DMS79 treated with DMSO at 0.1 percent for 48 hours (cell line): Measurements from ENCODE around the gene NHS.
A peak's percentile ranks its signal among the peaks of the same experiment; 100 is the strongest.

Source experiments
- DNase-seq: peaks from one replicate; lab custom pipeline; 2025; lab: John Stamatoyannopoulos, UW

The NHS gene

DNA sequence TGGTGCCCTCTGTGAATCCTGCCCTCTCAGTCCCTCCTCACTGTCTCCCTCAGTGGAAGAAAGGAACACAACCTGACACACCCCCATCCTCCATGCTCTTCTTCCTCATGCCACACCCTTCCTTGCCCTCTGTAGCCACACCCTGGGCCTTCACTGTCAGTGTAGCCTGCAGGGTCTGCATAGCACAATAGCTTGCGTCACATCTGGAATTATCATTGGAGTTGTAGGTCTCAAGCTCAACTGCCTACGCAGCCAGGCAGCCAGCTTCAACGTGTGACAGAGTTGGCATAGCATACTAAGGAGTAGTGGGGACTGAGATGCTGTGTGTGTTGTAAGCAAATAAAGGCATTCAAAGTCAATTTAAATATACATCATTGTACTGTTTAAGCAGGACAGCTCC, 248.8 kb downstream of the NHS start:
- no peak for DNase-seq

- DNase-seq = no peak
Measured at GRCh38 chrX:17627026-17627425, 252.0 kb downstream of the NHS start.

- no peak for DNase-seq
Measured at GRCh38 chrX:17628976-17629375, 254.0 kb downstream of the NHS start.

GRCh38 chrX:17629519-17629918, 254.5 kb downstream of the NHS start:
- DNase-seq = no peak

- DNase-seq = no peak
Measured at GRCh38 chrX:17631647-17632046, 256.6 kb downstream of the NHS start.

DNA sequence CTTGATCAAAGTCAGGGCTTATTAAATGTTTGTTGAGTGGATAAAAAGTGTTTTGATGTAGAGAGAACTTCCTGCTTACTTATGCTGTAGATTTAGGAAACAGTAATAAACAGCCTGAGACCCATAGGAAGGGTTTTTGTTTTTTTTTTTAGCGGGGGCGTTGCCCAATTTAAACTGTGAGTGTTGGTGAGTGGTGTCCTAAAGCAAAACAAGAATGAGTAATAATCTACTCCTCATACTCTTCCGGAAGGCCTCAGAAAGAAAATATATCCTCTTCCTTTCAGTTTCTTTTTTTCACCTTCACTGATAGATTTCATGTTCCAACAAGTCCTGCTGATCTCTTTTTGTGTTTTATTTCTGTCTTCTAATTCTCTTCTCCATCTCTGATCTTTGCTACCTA, 257.9 kb downstream of the NHS start:
- DNase-seq = no peak

DNA sequence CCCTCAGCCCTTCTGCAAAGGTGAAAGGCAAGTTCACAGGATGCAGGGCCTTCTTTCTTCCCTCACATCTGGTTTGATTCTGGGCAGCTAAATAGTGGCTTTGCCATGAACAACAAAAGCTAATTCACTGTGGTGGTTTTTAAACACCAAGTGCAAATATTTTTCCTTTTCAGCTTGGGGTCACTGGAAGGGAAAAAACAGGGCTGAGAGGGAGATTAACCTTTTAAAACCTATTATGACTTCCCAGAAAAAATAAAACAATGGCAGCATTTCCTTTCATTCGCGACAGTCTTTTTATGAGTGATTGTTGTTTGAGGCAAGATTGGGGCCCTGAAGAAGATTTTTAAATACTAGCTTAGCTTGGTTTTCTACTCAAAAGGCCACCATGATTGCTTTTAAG, 258.5 kb downstream of the NHS start:
- DNase-seq = no peak

DNA sequence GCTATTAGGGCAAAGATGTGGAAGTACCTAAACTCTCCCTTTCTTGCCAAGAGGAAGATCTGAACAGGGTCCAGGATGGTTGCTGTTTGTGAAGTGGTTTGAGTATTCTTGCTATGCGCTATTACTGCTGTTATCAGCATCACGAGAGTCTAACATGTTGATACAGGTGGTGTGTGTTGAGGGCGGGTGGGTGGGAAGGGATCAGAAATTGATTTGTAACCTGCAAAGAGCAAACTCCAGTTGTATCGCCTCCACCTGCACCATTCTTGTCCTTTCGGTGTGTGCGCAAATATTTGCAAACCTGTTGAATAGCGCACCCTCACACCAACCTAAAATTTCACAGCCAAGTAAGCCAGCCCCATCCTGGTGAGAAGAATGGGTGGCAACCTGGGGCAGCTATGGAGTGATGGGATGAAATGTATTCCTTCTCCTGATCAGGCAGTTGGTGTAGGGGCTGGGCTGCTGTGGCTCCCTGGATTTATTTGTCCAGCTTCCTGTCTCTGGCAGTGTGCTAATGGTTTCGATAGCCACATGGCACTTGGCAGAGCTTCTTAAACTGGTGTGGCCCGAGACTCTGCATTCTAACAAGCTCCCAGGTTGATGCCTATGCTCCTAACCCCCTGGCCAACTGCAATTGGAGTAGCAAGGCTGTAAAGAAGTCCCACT, 259.7 kb downstream of the NHS start:
- no peak for DNase-seq

- DNase-seq = peak; percentile 54
Measured at GRCh38 chrX:17635231-17635630, 260.2 kb downstream of the NHS start.

DNA sequence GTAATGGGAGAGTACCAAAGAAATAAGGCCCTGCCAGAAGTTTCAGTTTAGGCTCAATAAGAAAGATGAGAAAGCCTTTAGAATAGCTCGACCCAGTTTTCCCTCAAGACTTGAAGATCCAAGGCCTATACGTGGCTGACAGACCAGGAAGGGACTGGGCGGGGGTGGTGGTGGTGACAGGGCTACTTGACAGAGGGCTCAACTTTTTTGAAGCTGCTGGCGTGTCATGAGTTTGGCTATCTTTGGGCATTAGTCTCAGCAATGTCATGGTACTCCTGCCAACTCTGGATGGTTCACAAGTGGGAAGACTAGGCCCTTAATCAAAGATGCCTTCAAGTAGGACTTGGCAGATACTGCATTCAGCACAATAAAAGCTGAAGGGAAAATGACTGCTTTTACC, 262.2 kb downstream of the NHS start:
- no peak for DNase-seq

- DNase-seq = peak; percentile 43
Measured at GRCh38 chrX:17638731-17639130, 263.7 kb downstream of the NHS start.

DNA sequence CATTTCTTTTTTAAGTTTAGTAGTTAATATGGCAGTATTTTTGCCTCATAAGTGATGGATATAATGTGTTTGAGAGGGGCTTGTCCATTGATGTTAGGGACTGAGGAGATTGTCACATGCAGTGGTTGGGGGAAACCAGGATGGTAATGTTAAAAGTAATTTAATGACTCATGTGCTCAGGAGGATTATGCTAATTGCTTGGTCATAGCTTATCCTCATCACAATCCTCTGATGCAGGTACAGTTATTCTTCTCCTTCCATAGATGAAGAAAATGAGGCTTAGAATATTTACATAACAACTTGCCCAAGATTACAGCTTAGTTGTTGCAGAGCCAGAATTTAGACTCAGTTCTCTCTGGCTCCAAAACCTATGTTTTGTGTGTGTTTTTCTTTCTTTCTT, 267.9 kb downstream of the NHS start:
- DNase-seq = no peak

GRCh38 chrX:17643528-17643927, 268.5 kb downstream of the NHS start:
- DNase-seq = no peak

- no peak for DNase-seq
Measured at GRCh38 chrX:17644001-17644400, 269.0 kb downstream of the NHS start.

GRCh38 chrX:17654116-17654515, 279.1 kb downstream of the NHS start:
- no peak for DNase-seq

GRCh38 chrX:17655211-17656034, 280.4 kb downstream of the NHS start:
- DNase-seq = no peak

DNA sequence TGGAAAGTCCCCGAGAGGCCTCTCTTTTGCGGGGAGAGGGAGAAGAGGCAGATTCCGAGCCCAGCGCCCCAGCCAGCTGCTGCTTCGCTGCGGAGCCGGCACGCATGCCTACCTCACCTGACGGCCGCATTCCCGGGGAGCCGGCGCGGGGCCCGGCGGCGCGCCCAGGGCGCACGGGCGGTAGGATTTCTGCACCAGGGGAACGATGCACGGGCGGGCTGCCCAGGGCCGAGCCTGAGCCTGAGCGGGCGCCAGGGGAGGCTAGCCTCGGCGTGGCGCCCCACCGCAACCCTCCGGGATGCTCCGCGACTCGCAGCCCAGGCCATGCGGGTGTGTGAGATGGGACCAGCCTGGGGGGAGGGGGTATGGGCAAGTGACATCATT, 281.0 kb downstream of the NHS start:
- no peak for DNase-seq

DNA sequence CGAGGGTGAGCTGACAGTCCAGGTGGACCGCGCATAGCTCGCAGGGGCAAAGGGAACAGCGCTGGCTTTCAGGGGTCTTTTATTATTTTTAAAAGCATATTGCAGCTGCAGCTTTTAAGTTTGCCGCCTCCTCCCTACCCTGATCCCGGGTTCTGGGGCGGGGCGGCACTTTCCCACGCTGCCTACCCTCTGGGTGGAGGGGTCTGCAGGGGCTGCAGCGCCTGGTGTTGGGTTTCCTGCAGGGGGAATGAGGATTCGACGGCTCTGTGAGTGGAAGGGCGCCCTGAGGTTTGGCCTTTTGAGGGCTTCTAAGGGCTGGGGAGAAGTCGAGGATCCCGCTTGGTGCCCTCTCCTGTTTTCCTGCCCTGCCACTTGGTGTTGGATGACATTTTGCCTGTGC, 281.6 kb downstream of the NHS start:
- DNase-seq = no peak

- no peak for DNase-seq
Measured at GRCh38 chrX:17662391-17662790, 287.4 kb downstream of the NHS start.

- no peak for DNase-seq
Measured at GRCh38 chrX:17668929-17669328, 293.9 kb downstream of the NHS start.

DNA sequence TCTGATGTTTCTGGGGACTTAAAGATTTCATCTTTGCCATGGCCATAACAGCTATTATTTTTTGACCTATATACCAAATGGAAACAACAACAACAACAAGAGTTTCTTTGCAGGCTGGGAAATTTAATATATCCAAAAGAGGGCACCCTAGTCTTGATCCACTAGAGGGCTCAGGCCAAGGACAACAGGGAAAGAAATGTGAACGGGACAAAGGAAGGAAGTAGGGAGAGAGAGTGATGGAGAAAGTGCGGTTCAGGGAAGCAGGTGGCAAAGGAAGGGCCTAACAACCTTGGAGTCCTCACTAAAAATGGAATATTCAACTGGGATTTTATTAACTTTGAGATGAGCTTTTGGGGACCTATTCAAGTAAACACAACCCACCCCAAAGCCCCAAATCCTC, 294.5 kb downstream of the NHS start:
- DNase-seq = no peak

DNA sequence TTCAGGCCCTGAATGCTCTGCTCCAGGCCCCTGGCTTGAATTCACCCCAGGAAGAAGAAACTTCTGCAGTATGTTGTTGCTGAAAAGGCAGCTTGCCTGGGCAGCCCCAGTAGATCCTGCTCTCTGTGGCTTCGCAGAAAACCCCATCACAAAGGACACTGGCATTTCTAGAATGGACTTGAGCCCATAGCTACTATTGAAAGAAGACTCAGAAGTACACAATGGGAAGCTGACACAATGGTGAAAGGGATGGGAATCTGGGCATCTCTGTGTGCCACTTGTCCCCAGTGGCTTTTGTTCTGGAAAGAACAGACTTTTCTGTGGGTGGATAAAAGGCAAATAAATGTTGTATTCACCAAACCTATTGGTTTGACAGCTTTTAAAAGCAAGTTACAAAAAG, 294.9 kb downstream of the NHS start:
- DNase-seq = no peak

- no peak for DNase-seq
Measured at GRCh38 chrX:17670874-17671273, 295.9 kb downstream of the NHS start.

DNA sequence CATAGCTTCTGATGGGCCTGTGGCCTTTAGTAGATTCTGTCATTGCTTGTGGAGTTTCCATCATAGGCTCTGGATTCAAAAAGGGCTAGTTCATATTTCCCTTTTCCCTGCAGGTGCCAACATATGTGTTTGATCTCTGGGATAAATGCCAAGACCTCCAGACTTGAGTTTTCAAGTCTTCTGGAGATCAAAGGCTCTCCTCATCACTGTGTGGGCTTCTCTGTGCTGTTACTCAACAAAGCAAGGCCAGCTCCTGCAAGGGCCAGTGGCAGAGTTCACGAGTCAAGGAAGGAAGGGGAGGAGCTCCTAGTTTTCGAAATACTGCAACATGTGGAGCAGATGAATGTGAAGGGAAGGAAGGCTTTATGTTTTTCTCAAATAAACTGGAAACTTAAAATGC, 299.6 kb downstream of the NHS start:
- no peak for DNase-seq
